NCI-H1417 (cell line): Measurements from ENCODE around the gene OPALIN.

ENCODE experiments used
- DNase-seq, 3 experiments: peaks; one replicate each; lab custom pipeline; 2025; lab: John Stamatoyannopoulos, UW

Gene OPALIN

GRCh38 chr10:96298362-96298761 lies 60.4 kb downstream of the OPALIN start:
- no peak for DNase-seq

GRCh38 chr10:96297486-96297885 lies 61.3 kb downstream of the OPALIN start:
- no peak for DNase-seq

- no peak for DNase-seq
Observed at GRCh38 chr10:96295475-96295874, 63.3 kb downstream of the OPALIN start.
